LoVo (cell line): ENCODE data around the gene ALX4.
A peak's percentile ranks its signal among the peaks of the same experiment; 100 is the strongest.

Experiments used
- DNase-seq: peaks from one replicate; pipeline ENCODE4 v3.0.0-alpha.2; 2016; ENCODE audit warnings: low spot score

Gene ALX4

DNA sequence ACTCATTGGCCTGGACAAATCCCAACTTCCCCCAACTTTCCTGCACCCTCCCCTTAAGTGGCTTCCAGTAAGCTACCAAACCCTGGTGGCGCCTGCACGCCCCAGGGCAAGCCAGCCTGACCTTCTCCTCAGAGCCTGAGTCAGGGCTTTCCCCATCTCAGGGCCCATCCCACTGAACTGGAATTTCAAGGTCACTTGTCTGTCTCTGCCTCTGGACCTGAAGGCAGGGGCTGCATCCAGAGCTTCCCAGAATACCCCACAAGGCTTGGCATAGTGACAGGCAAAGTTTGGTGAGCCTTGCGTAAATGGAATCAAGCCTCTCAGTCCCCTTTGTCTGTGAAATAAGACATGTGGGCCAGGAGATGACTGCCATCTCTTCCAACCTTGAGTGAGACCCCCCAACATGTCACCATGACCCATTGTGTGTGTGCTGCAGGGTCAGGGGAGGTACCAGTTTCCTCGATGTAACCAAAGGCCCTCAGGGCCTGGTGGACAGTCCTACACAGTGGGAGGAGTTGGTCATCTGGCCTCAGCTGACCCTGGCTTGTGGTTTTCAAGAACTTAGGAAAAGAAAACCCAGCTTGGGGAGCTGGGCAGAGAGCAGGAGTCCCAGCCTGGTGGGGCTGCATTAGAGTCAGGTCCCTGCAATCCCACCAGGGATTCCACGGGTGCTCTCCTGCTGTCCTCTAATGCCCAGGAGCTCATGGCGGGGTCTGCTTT, 8.9 kb downstream of the ALX4 start:
- no peak for DNase-seq

DNA sequence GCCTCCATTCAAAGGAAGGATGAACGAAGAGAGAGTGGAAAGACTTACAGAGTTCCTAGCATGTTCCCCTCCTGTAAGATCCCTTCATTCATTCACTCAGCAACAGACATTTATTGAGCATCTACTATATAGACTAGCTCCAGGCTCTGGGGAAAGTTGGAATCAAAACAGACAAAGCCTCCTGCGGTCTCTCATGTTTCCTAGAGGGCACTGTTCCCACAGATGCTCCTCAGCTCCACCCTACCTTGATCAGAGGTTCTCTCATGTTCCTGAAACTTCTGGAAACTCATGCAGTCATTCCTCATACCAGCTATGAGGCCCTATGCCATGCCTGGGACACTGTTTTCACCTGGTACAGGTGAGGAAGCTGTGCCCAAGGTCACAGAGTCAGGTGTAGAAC, 11.1 kb downstream of the ALX4 start:
- DNase-seq = no peak

DNA sequence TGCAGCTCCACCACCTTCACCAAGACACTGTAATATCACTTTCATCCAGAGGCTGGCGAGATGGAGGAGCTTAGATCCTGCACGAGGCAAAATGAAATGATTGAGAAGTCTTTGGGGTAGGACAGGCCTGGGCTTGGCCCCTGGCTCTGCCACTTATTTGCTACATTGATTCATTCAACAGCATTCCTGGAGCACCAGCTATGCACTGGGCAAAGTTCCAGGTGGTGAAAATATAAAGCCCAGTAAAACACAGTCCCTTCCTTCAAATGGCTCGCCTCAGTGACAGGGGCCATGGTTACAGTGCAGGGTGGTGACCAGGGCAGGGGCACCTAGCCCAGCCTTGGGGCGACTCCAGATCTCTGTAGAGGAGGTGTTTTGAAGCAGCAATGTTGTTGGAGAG, 19.7 kb downstream of the ALX4 start:
- peak; percentile 41 for DNase-seq

DNA sequence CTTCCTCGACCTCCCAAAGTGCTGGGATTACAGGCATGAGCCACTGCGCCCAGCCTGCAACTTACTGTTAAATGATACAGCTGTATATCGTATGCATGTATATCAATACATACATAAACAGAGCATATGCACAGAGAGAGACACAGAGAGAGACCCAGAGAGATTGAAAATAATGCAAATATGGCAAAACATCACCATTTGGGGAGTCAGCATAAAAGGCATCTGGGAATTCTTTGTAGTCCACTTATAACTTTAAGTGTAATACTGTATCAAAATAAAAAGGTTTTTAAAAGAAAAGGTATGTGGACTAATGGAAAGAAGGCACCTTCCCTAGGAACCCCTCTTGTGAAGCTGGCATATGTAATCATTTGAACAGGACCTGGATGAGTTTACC, 21.8 kb downstream of the ALX4 start:
- no peak for DNase-seq

DNA sequence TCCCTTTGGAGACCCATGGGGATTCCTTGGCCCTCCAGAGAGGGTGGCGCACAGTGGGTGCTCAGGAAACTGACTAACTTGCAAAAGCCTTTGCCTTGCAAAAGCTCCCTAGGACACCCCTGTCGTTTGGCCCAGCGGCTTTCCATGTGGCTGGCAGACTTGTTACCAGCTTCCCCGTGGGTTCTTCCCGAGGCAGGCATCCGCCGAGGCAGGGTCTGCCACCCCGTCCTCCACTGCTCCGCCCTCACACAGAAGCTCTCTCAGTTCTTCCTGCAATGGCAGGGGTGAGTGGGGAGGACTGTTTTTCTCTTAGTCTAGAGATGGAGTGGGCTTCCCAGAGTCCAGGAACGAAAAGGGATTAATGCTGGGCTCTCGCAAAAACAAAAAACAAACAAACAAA, 23.0 kb downstream of the ALX4 start:
- DNase-seq = no peak

DNA sequence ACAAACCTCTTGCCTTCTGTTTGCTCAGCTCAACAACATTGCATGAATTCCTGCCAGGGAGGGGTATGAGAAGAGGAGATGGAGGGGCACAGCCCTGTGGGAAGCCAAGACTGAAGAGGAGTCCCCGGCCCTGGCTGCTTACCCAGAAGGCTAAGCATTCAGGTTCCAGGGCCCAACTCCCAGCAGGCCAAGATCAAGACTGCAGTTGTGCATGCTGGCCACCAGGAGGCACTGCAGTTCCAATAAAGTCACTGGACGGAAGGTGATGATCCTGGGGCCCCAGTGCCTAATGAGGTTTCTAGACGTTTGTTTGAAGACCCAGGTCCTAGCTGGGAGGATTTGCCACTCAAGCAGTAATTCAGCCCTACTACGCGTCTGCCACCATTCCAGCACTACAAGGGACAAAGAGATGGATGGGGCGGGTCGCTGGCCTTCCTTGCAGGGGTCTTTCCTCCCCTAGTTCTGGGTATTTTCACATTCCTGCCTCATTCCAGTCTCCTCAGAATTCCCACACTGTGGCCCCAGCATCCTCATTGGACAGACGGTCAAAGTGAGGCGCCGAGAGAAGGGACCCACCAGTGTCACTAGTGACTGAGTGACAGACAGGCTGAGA, 23.6 kb downstream of the ALX4 start:
- peak; percentile 58 for DNase-seq

DNA sequence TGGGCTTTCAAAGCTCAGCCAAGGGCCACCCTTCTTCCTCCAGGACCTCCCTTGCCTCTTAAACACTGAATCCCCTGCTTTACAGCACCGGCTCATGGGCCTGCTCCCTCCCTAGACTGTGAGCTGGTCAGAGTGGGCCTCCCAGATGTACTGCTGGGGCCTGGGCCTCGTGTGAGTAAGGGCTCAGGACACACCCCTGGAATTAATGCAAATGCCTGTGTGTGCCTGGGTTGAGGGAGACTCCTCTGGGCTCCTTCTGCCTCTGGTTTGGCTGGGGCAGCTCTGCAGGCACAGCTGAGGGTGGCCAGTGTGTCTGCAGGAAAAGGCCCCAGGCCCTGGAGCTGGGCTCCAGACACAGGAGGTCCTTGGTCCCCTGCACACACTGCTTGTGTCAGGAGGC, 24.2 kb downstream of the ALX4 start:
- DNase-seq = no peak

DNA sequence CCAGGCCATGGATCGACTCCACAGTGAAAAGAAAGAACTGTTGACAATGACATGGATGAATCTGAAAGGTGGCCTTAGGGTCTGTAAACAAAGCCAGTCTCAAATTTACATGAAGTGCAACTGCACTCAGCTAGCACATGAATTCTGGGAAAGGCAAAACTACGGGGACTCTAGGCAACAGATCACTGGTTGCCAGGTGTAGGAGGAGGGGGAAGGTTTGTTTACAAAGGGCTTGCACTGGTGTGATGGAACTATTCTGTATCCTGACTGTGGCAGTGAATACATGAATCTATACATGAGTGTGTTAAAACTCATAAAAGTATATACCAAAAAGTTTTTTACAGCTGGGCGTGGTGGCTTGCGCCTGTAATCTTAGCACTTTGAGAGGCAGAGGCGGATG, 27.3 kb downstream of the ALX4 start:
- DNase-seq = no peak

DNA sequence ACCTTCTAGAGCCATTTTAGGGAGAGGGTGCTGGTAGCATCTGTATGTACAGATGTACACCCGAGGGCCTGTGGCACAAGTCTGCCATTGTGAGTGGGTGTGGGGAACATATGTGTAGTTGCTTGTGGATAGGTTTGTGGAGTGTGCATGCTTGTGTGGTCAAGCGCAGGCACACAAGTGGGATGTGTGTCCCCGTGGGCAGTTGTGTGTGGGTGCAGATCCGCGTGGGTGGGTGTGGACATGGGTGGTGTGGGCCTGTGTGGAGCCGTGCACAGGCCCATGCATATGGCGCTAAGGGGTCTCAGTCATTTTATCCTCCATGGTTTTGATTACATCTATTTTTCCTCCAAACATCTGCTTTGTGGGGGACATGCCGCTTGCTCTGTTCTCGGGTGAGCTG, 28.8 kb downstream of the ALX4 start:
- no peak for DNase-seq

DNA sequence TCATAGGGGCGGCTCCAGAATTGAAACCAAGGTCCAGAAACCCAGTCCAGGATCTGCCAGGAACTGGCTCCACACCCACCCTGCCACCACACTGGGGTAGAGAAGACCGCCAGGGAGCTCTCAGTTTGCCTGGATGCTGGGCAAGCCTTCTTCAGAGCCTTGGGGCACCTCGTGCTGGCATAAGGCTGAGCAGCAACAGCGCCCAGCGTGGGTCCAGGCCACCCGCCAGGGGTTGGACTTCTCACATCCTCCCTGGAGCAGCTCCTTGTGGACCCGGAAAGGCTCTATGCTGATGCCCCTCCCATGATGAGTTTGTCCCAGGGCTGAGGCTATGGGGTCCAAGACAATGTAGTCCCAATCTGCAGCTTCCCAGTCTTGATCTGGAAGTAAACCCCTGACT, 29.7 kb downstream of the ALX4 start:
- DNase-seq = no peak

DNA sequence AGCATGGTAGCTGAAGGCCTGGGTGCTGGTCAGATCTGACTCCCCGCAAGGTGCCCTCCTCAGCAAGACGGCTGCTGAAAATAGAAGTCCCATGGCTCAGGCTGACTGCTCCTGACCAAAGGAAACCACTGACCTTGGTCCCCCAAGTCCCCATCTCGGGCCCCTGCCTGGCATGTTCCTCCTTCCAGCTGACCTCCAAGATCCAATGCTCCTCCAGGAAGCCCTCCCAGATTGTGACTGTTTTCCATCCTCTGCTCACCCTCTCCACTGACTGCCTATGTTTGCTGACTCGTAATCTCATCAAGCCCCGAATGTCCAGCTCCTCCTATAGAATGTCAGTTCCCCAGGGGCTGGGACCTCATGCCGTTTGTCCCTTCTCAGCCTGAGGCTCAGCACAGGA, 30.5 kb downstream of the ALX4 start:
- DNase-seq = no peak

DNA sequence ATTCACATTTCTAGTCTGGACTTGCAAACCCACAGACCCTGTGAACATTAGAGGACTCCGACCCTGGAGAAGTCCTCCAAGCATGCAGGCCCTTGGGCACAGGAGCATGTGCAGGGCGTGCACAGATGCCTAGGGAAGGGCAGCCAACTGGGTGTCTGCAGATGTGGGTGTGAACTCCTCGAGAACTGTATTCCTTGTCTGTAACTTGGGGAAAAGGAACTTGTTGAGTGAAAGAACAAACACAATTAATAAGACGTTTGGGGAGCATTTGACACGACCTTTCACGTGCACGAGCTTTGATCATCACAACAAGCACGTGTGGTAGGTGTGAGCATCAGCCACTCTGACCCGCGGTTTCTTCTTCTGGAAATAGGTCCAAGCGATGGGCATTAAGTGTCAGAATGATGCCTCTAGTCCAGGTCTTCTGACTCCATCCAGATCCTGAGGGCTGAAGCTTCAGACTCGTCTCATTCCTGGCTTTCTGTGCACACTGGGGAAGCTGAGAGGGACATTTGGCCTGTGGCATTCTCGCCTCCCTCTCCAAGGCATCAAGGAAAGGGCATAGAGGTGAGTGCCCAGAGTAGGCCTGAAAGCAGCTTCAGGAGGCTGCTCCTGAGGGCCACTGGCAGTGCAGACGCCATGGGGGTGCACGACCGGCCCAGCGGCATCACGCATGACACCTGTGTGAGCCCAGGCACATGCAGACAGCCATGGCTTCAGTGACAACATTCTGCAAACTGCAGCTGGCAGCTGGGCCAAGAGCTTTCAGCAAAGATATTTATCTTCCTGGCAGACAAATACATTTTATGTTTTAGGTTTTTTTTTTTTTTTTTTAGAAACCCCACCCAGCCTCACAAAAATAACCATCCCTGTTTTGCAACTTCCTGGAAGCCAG, 32.5 kb downstream of the ALX4 start:
- no peak for DNase-seq

DNA sequence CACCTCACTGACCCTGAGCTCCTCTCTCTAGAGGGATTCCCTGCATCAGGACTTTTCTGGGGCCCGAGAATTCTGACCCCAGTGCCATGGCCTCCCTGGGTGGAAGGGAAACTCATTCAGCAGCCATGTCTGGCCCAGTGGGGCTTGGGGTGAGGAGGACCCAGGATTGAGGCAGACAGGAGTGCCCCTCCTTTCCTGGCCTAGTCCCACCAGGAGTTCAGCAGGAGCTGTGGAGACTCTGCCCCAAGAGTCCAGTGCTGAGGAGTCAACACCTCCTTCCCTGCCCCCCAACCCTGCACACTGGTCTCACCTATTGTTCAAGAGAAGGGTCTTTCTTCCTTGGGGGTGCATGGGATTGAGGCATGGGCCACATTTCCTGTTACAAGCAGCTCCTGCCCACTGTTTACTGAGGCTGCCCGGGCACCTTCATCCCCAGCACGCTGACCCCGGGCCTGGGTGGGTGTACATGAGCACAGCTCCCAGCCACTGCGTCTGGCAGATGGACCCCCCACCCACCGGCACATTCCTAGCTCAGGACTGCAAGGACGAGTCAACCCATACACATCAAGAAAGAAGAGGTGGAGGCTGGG, 33.9 kb downstream of the ALX4 start:
- DNase-seq = no peak

DNA sequence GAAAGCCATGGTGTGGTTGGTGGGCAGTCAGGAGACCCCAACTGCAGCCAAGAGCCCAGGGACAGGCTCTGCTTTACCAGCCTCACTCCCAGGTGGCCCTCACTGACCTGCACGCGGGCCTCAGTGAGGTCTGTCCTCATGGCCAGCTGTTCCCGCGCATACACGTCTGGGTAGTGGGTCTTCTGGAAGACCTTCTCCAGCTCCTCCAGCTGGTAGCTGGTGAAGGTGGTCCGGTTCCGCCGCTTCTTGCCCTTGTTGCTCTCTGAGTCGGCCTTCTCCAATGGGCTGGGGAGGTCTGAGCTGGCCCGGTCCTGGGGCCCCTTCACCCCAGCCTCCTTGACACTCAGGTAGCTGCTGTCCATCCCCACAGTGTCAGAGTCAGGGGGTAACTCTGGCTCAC, 34.7 kb downstream of the ALX4 start:
- DNase-seq = no peak

DNA sequence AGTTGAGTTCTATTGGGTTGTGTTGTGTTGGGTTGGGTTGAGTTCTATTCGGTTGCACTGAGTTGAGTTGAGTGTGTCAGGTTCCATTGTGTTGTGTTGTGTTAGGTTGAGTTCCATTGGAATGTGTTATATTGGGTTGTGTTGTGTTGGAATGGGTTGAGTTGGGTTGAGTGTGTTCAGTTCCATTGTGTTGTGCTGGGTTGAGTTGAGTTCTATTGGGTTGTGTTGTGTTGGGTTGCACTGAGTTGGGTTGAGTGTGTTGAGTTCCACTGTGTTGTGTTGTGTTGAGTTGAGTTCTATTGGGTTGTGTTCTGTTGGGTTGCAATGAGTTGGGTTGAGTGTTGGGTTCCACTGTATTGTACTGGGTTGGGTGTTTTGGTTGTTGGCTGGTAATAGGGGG, 35.5 kb downstream of the ALX4 start:
- no peak for DNase-seq

DNA sequence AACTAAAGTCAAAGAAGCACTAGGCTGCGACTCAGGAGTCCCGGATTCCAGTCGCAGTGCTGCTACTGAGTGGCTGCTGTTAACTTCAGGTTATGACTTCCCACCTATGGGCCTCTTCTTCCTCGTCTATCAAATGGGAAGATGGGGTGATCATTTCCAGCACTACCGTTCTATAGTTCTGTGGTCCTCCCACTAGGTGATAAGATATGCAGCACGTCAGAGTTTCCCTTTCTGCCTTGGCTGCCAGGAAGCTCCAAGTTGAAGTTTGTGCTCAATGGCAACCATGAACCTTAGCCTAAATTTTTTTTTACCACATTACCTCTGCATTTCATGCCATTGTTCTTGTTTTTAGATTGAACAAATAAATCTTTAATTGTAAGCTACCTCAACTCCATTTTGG, 38.7 kb downstream of the ALX4 start:
- DNase-seq = no peak

DNA sequence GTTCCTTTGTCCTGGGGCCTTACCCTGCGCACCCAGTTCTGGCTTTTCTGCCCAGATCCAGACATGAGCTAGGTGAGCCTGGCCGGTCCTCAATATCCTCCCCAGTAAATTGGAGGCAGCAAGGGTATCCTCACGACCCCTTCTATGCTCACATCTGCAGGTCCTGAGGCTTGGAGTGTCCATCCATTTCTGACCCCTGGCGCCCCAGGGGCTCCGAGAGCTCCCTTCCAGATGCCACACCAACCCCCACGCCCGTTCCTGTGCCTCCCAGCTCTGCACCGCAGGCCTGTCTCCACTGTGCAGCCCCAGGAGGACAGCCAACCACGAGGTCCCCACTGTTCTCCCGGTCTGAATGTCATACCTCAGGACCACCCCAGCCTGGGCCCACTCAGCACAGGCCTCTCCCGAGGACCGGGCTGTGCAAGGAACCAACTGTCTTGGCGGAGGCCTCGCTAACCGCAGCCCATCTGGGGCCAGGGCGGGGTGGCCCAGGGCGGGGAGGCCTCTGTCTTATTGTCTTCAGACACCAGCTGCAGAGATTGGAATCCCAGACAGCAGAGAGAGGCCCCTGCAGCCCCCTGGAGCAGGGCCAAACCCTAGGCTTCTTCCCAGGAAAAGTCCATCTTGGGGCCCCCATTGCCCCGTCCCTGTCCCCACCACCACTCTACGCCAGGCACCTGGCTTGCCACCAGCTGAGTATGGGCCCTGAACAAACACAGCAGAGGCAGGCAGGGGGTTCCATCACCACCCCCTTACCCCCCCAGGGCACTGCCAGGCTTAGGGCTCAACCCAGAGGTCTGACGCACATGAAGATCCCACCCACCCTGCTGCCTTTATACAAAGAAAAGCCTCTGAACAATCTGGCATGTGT, 39.3 kb downstream of the ALX4 start:
- DNase-seq = no peak

DNA sequence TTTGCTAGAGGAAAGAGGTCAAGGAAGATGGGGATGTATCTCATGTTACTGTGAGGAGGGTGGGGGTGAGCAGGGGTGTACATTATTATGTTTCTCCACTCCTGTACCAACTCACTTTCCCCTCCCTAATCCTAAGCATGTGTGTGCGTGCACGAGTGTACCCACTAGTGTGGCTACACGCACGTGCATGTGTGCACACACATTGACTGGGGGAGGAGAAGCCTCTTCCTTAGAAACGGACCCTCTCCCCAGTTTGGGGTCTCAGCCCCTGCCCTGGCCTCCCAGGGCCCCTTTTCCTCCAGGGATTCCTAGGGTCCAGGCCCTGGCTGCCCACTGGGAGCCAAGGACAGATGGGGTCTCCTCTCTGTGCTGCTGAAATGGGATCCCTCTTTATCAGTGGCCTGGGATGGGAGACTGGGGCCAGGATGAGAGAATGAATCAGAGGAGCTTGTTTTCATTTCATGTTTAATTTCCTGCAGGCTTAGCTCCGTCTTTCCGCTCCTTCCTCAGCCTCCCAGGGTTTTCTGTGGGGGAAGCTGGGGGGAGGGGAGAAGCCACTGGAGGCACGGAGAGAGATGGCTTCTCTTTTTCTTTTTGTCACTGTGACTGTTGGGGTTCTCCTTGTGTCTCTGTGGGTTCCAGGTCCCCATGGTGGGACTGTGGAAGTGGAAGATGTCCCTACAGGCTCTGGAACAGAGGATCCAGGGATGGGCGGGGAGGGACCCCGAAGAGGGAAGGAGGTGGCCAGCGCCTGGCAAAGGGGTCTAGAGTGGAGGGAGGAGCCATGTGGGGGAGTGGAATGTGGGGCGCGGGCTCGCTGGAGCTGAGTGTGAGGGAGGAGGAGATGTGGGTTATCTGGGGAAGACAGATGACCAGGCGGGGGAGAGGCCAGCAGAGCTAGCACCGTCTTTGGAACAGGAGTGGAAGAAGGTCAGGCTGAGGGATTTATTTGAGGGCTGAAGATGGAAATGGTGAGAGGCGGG, 40.3 kb downstream of the ALX4 start:
- no peak for DNase-seq

DNA sequence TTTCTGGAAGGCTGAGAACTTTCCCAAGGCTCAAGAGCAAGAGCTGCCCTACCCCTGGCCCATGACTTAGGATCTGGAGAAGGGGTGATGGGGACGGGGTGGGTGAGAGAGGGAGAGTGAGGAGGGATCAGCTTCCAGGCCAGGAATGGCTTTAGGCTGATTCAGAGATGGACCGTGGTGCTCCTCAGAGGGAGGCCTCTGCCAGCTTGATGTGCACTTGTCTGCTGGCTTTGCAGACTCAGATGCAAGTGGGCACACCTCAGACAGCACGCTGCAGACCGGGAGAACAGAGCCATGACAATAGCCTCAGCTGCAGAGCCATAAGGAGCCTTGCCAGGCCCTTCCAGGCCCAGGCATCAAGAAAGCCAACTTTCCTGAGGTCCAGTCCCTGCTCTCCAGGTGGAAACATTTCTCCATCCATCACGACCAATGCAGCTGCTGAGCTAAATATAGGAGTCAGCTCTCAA, 41.3 kb downstream of the ALX4 start:
- DNase-seq = no peak
